A673 (cell line): Measurements from ENCODE around the gene CLEC4E. TPM values are rescaled to one million over a fixed set of nuclear protein-coding genes. Genes with fewer than 3 reads are reported as not detected.

Experiments
- BruUV-seq: library from RNA; stranded (reverse); fragments of 400-500 nt; replicated peaks from 2 replicates; lab custom pipeline; 2021; lab: Mats Ljungman, UMichigan
- CTCF ChIA-PET: fragments of 300-600 bp; sonication (Branson Sonifier 250); formaldehyde crosslinking; loops from one replicate; lab custom pipeline; 2022; ENCODE audit warnings: antibody characterized with exemption; lab: Charles Lee
- POLR2A ChIA-PET: fragments of 300-600 bp; sonication (Branson Sonifier 250); formaldehyde crosslinking; loops from one replicate; lab custom pipeline; 2022; ENCODE audit warnings: antibody characterized with exemption; ENCODE audit not compliant: low non-redundant PET; lab: Charles Lee
- DNase-seq: peaks from one replicate; pipeline ENCODE4 v3.0.0-alpha.2; 2015; ENCODE audit warnings: low spot score
- H3K27ac ChIP-seq: fragments of 200-600 bp; sonication (generic); 2 replicates; pipeline ENCODE4 v1.5.1; 2016; ENCODE audit warnings: mixed run types, low read depth, mild to moderate bottlenecking, mixed read lengths, antibody characterized with exemption, low read length; ENCODE audit not compliant: poor library complexity, severe bottlenecking
- H3K27me3 ChIP-seq: fragments of 200-600 bp; sonication (generic); replicated peaks from 2 replicates; pipeline ENCODE4 v1.6.1; 2017; ENCODE audit warnings: mixed run types, low read depth, mild to moderate bottlenecking, mixed read lengths, antibody characterized with exemption, low read length; ENCODE audit not compliant: insufficient read depth, poor library complexity
- H3K36me3 ChIP-seq: fragments of 200-600 bp; sonication (generic); 2 replicates; pipeline ENCODE4 v1.6.1; 2016; ENCODE audit warnings: mixed run types, mild to moderate bottlenecking, mixed read lengths, antibody characterized with exemption, low read length; ENCODE audit not compliant: insufficient read depth, poor library complexity, severe bottlenecking
- H3K4me1 ChIP-seq: fragments of 200-600 bp; sonication (generic); 2 replicates; pipeline ENCODE4 v1.6.1; 2017; ENCODE audit warnings: mixed run types, mild to moderate bottlenecking, mixed read lengths, antibody characterized with exemption, low read length; ENCODE audit not compliant: insufficient read depth, poor library complexity, severe bottlenecking
- H3K4me3 ChIP-seq: fragments of 200-600 bp; sonication (generic); 2 replicates; pipeline ENCODE4 v1.5.1; 2016; ENCODE audit warnings: low read depth, mixed run types, mild to moderate bottlenecking, mixed read lengths, low read length; ENCODE audit not compliant: poor library complexity, severe bottlenecking
- H3K9me3 ChIP-seq: fragments of 200-600 bp; sonication (generic); 2 replicates; pipeline ENCODE4 v1.6.1; 2016; ENCODE audit warnings: mixed run types, low read depth, mild to moderate bottlenecking, mixed read lengths, antibody characterized with exemption, low read length; ENCODE audit not compliant: poor library complexity, severe bottlenecking
- CTCF ChIP-seq: fragments of 300-800, 200-600 bp; sonication (generic); conservative IDR thresholded peaks from 2 replicates; pipeline ENCODE4 v1.5.1; 2017; ENCODE audit warnings: low read depth, mild to moderate bottlenecking, antibody characterized with exemption, low read length, moderate library complexity, mixed read lengths
- EZH2 ChIP-seq: fragments of 200-600 bp; sonication (generic); IDR thresholded peaks from 2 replicates; pipeline ENCODE4 v1.6.1; 2017; ENCODE audit warnings: borderline replicate concordance, low read depth, mild to moderate bottlenecking, mixed read lengths, antibody characterized with exemption, low read length; ENCODE audit not compliant: poor library complexity, severe bottlenecking
- intact Hi-C: fragments of 100-400 bp; cut with micrococcal nuclease; formaldehyde crosslinking; loops from one replicate; pipeline ENCODE4 v1.10.0; 2022; ENCODE audit not compliant: unreplicated experiment
- total RNA-seq: library from RNA; stranded (reverse); gene quantifications from 2 replicates; pipeline ENCODE4 v1.2.3, GENCODE V29; 2021

The CLEC4E gene
- total RNA-seq, 1 experiment from 2014 or later = not detected

GRCh38 chr12:8546591-8546990 is 5.9 kb upstream of the CLEC4E start:
- H3K9me3 ChIP-seq = no peaks in the 10 kb centered on the region
- POLR2A ChIA-PET = no interaction called here
- no peak for DNase-seq
- H3K4me3 ChIP-seq = no peak overlapping the region
- no TSS peak for BruUV-seq
- TF ChIP-seq CTCF (no peak), EZH2 (no peak)
- H3K27ac ChIP-seq = no peak overlapping the region
- intact Hi-C loops = no loop called here
- CTCF ChIA-PET = no interaction called here
- peaks cover 15% of the 10 kb centered on the region for H3K27me3 ChIP-seq
- H3K36me3 ChIP-seq = no peaks in the 10 kb centered on the region
- no peaks in the 10 kb centered on the region for H3K4me1 ChIP-seq

GRCh38 chr12:8544295-8544694 is 3.6 kb upstream of the CLEC4E start:
- H3K36me3 ChIP-seq = no peaks in the 10 kb centered on the region
- ChIA-PET CTCF (interaction anchor here (0.5 to 1.5 kb wide), 13 partner anchors 9 to 696 kb away, joined by 3 to 20 read pairs (median 4); partner anchors contain the start of gene AICDA), POLR2A (no interaction called here)
- intact Hi-C loops = loop anchor here (2.0 to 5.0 kb wide), 2 partner anchors 65 to 503 kb away; no protein-coding TSS in a partner anchor
- no TSS peak for BruUV-seq
- TF ChIP-seq CTCF (peak; percentile 92), EZH2 (no peak)
- H3K9me3 ChIP-seq = no peaks in the 10 kb centered on the region
- peaks cover 26% of the 10 kb centered on the region for H3K27me3 ChIP-seq
- DNase-seq = peak; percentile 69
- H3K4me1 ChIP-seq = no peaks in the 10 kb centered on the region
- H3K27ac ChIP-seq = no peak overlapping the region
- no peak overlapping the region for H3K4me3 ChIP-seq

- H3K9me3 ChIP-seq = no peaks in the 10 kb centered on the region
- H3K4me3 ChIP-seq = no peak overlapping the region
- intact Hi-C loops = loop anchor here (5.0 kb wide), 1 partner anchor 506 kb away; no protein-coding TSS in a partner anchor
- no peak overlapping the region for H3K27ac ChIP-seq
- DNase-seq = no peak
- TF ChIP-seq CTCF (no peak), EZH2 (no peak)
- no peaks in the 10 kb centered on the region for H3K4me1 ChIP-seq
- CTCF ChIA-PET = no interaction called here
- POLR2A ChIA-PET = no interaction called here
- H3K27me3 ChIP-seq = peaks cover 26% of the 10 kb centered on the region
- no TSS peak for BruUV-seq
- no peaks in the 10 kb centered on the region for H3K36me3 ChIP-seq
Observed at GRCh38 chr12:8541562-8541961, 857 bp upstream of the CLEC4E start.
